GM23338 (cell line): ENCODE measurements around the gene GNPTG. TPM values are rescaled to one million over a fixed set of nuclear protein-coding genes. Genes with fewer than 3 reads are reported as not detected.

Experiments used
- ATAC-seq: fragments of 200-7000 bp; cut with Tn5 transposase; 3 replicates; pipeline ENCODE4 v1.9.1; 2020
- DNase-seq: peaks from one replicate; pipeline ENCODE4 v3.0.0-alpha.2; 2015; ENCODE audit warnings: low spot score
- H2AFZ ChIP-seq: fragments of 200-600 bp; sonication (generic); 2 replicates; pipeline ENCODE4 v1.8.0; 2016; ENCODE audit warnings: antibody characterized with exemption, mild to moderate bottlenecking, moderate library complexity
- H3F3A ChIP-seq: fragments of 200-600 bp; sonication (generic); replicated peaks from 2 replicates; pipeline ENCODE4 v1.8.0; 2017; ENCODE audit warnings: antibody characterized with exemption, mixed run types, low read depth
- H3K27ac ChIP-seq: fragments of 200-600 bp; sonication (generic); 2 replicates; pipeline ENCODE4 v1.6.1; 2016; ENCODE audit warnings: low read depth
- H3K27me3 ChIP-seq: fragments of 200-600 bp; sonication (generic); 2 replicates; pipeline ENCODE4 v1.8.0; 2016; ENCODE audit warnings: mild to moderate bottlenecking, mixed run types, moderate library complexity; ENCODE audit not compliant: insufficient read depth
- H3K36me3 ChIP-seq: fragments of 200-600 bp; sonication (generic); 2 replicates; pipeline ENCODE4 v1.8.0; 2016; ENCODE audit warnings: mild to moderate bottlenecking; ENCODE audit not compliant: insufficient read depth
- H3K4me1 ChIP-seq: fragments of 200-600 bp; sonication (generic); 2 replicates; pipeline ENCODE4 v1.8.0; 2016; ENCODE audit warnings: mild to moderate bottlenecking, moderate library complexity; ENCODE audit not compliant: insufficient read depth
- H3K4me2 ChIP-seq: fragments of 200-600 bp; sonication (generic); 2 replicates; pipeline ENCODE4 v1.7.1; 2017; ENCODE audit warnings: mixed run types
- H3K4me3 ChIP-seq: fragments of 200-600 bp; sonication (generic); 2 replicates; pipeline ENCODE4 v1.6.1; 2016; ENCODE audit warnings: mixed run types
- H3K79me2 ChIP-seq: fragments of 200-600 bp; sonication (generic); replicated peaks from 2 replicates; pipeline ENCODE4 v1.8.0; 2017; ENCODE audit warnings: mild to moderate bottlenecking; ENCODE audit not compliant: insufficient read depth
- H3K9me2 ChIP-seq: fragments of 200-600 bp; sonication (generic); 2 replicates; pipeline ENCODE4 v1.8.0; 2017; ENCODE audit not compliant: insufficient read depth
- H4K20me1 ChIP-seq: fragments of 200-600 bp; sonication (generic); replicated peaks from 2 replicates; pipeline ENCODE4 v1.8.0; 2017; ENCODE audit warnings: mild to moderate bottlenecking; ENCODE audit not compliant: insufficient read depth
- H3K27ac Mint-ChIP-seq: 2 replicates; pipeline ENCODE4 v1.8.0; 2020; ENCODE audit warnings: inconsistent platforms, mild to moderate bottlenecking, moderate library complexity, mixed read lengths
- H3K27me3 Mint-ChIP-seq: 3 replicates; pipeline ENCODE4 v1.8.0; 2022; ENCODE audit warnings: low read depth, mild to moderate bottlenecking, moderate library complexity, mixed read lengths, inconsistent platforms; ENCODE audit not compliant: insufficient read depth, poor library complexity
- H3K36me3 Mint-ChIP-seq: 3 replicates; pipeline ENCODE4 v1.8.0; 2021; ENCODE audit warnings: low read depth, mild to moderate bottlenecking, inconsistent platforms, moderate library complexity, mixed read lengths
- H3K4me1 Mint-ChIP-seq: 3 replicates; pipeline ENCODE4 v1.8.0; 2020; ENCODE audit warnings: mild to moderate bottlenecking, inconsistent platforms, mixed read lengths
- H3K4me3 Mint-ChIP-seq: 3 replicates; pipeline ENCODE4 v1.8.0; 2021; ENCODE audit warnings: moderate library complexity, mild to moderate bottlenecking, inconsistent platforms, mixed read lengths
- H3K9me3 Mint-ChIP-seq: 3 replicates; pipeline ENCODE4 v1.8.0; 2020; ENCODE audit warnings: moderate library complexity, mild to moderate bottlenecking, inconsistent platforms, mixed read lengths
- ETS1 ChIP-seq: IDR thresholded peaks from 2 replicates; pipeline ENCODE4 v1.6.1; 2016; ENCODE audit warnings: antibody characterized with exemption
- EZH2phosphoT487 ChIP-seq: fragments of 200-600 bp; sonication (generic); IDR thresholded peaks from one replicate; pipeline ENCODE4 v1.8.1; 2018; ENCODE audit warnings: antibody characterized with exemption; ENCODE audit not compliant: unreplicated experiment
- NANOG ChIP-seq: IDR thresholded peaks from 2 replicates; pipeline ENCODE4 v1.6.1; 2016; ENCODE audit warnings: antibody characterized with exemption, borderline replicate concordance
- STAT1 ChIP-seq: IDR thresholded peaks from one replicate; pipeline ENCODE4 v1.6.1; 2016; ENCODE audit warnings: antibody characterized with exemption; ENCODE audit not compliant: unreplicated experiment
- ZNF462 ChIP-seq: fragments of 250-450 bp; sonication (Bioruptor Pico); IDR thresholded peaks from 2 replicates; pipeline ENCODE4 v1.5.0; 2020; ENCODE audit warnings: mild to moderate bottlenecking, moderate library complexity
- polyA plus RNA-seq: library from polyadenylated mRNA; unstranded; fragments of >200 nt; fragmentation: Nextera tagmentation; extraction: Ambion mirVana; gene quantifications from 2 replicates; pipeline ENCODE4 v1.2.1, GENCODE V29; 2016
- total RNA-seq: library from RNA; depleted of rRNA; stranded (reverse); fragments of >200 nt; shearing (Covaris generic); gene quantifications from 2 replicates; pipeline ENCODE4 v1.2.3, GENCODE V29; 2014
- TF ChIP-seq, protein P1 (sequence below): IDR thresholded peaks from one replicate; pipeline ENCODE4 v1.6.1; 2018; ENCODE audit warnings: antibody characterized with exemption; ENCODE audit not compliant: unreplicated experiment

The GNPTG gene
- total and polyA plus RNA-seq, 2 experiments from 2014 or later, result 23.3 to 41.0 TPM

- H2AFZ ChIP-seq, result no peak overlapping the region
- peaks cover 6% of the 10 kb centered on the region for H4K20me1 ChIP-seq
- TF ChIP-seq ZNF462 (no peak), STAT1 (no peak), ETS1 (no peak), EZH2phosphoT487 (no peak), NANOG (no peak)
- TF ChIP-seq, protein P1, sequence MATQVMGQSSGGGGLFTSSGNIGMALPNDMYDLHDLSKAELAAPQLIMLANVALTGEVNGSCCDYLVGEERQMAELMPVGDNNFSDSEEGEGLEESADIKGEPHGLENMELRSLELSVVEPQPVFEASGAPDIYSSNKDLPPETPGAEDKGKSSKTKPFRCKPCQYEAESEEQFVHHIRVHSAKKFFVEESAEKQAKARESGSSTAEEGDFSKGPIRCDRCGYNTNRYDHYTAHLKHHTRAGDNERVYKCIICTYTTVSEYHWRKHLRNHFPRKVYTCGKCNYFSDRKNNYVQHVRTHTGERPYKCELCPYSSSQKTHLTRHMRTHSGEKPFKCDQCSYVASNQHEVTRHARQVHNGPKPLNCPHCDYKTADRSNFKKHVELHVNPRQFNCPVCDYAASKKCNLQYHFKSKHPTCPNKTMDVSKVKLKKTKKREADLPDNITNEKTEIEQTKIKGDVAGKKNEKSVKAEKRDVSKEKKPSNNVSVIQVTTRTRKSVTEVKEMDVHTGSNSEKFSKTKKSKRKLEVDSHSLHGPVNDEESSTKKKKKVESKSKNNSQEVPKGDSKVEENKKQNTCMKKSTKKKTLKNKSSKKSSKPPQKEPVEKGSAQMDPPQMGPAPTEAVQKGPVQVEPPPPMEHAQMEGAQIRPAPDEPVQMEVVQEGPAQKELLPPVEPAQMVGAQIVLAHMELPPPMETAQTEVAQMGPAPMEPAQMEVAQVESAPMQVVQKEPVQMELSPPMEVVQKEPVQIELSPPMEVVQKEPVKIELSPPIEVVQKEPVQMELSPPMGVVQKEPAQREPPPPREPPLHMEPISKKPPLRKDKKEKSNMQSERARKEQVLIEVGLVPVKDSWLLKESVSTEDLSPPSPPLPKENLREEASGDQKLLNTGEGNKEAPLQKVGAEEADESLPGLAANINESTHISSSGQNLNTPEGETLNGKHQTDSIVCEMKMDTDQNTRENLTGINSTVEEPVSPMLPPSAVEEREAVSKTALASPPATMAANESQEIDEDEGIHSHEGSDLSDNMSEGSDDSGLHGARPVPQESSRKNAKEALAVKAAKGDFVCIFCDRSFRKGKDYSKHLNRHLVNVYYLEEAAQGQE, result no peak
- peaks cover 4% of the 10 kb centered on the region for H3F3A ChIP-seq
- Mint-ChIP-seq H3K4me1 (peaks cover 16% of the 10 kb centered on the region), H3K36me3 (peaks cover 5% of the 10 kb centered on the region; the same call in 1 of the 3 replicates), H3K27ac (peak overlapping the region; percentile 94), H3K4me3 (peak overlapping the region; percentile 90), H3K9me3 (no peaks in the 10 kb centered on the region), H3K27me3 (peaks cover 10% of the 10 kb centered on the region)
- H3K79me2 ChIP-seq, result peaks cover 25% of the 10 kb centered on the region
- no peaks in the 10 kb centered on the region for H3K9me2 ChIP-seq
- no peaks in the 10 kb centered on the region for H3K27me3 ChIP-seq
- ATAC-seq (peak; percentile 9), DNase-seq (no peak)
- peak overlapping the region; percentile 91 for H3K4me2 ChIP-seq
- no peaks in the 10 kb centered on the region for H3K36me3 ChIP-seq
- H3K27ac ChIP-seq, result 0 out of 2 replicates have a peak overlapping the region, but pooled peaks have one; percentile 14
- H3K4me3 ChIP-seq, result peak overlapping the region; percentile 86
- peaks cover 16% of the 10 kb centered on the region for H3K4me1 ChIP-seq
Observed at GRCh38 chr16:1378087-1378803, 26.5 kb downstream of the GNPTG start.
